ENCODE data around the gene PLPP1.

The PLPP1 gene

GRCh38 chr5:55392669-55393068, 142.1 kb downstream of the PLPP1 start:
- no peak for DNase-seq

GRCh38 chr5:55391707-55392106, 143.1 kb downstream of the PLPP1 start:
- DNase-seq = no peak

GRCh38 chr5:55387865-55388264, 146.9 kb downstream of the PLPP1 start:
- no peak for DNase-seq

- no peak for DNase-seq
Observed at GRCh38 chr5:55386356-55386755, 148.4 kb downstream of the PLPP1 start.

- DNase-seq = no peak
Observed at GRCh38 chr5:55385846-55386245, 148.9 kb downstream of the PLPP1 start.

- no peak for DNase-seq
Observed at GRCh38 chr5:55385227-55385626, 149.5 kb downstream of the PLPP1 start.

- DNase-seq = no peak
Observed at GRCh38 chr5:55384072-55384471, 150.7 kb downstream of the PLPP1 start.

GRCh38 chr5:55383254-55383653, 151.5 kb downstream of the PLPP1 start:
- no peak for DNase-seq

- no peak for DNase-seq
Observed at GRCh38 chr5:55377810-55378209, 157.0 kb downstream of the PLPP1 start.

Measured in NK-92 treated with Interleukin-12 subunit alpha and Interleukin-12 subunit beta, amount 100 ng/mL, for 24 hours (cell line).